NCI-H526 treated with DMSO at 0.1 percent for 48 hours (cell line): ENCODE measurements around the gene LRRC51.
"Not testable (repeated sequence)": the region's sequence is repeated elsewhere in the genome, so short reads cannot be mapped to it uniquely, and the experiment has no call there.

Experiments
- DNase-seq: peaks from one replicate; lab custom pipeline; 2025; lab: John Stamatoyannopoulos, UW

The LRRC51 gene

DNA sequence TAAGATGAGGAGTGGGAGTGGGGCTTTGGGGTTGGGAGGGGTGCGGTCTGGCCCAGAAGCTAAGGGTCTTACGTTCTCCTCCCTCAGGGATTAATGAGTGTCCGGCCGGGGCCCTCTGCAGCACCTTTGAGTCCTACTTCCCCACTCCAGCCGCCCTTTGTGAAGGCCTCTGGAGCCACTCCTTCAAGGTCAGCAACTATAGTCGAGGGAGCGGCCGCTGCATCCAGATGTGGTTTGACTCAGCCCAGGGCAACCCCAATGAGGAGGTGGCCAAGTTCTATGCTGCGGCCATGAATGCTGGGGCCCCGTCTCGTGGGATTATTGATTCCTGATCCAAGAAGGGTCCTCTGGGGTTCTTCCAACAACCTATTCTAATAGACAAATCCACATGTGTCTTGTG, 58.9 kb downstream of the LRRC51 start:
- no peak for DNase-seq

DNA sequence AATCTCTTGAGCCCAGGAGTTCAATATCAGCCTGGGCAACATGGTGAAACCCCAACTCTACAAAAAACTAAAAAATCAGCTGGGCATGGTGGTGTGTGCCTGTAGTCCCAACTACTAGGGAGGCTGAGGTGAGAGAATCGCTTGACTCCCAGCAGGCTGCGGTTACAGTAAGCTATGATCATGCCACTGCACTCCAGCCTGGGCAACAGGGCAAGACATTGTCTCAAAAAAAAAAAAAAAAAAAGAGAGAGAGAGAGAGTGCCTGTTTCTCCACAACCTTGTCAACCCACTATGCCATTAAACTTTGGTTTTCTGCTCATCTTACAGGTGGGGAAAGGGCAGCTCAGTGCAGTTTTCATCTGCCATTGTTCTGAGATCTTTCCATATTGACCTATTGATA, 60.0 kb downstream of the LRRC51 start:
- no peak for DNase-seq

DNA sequence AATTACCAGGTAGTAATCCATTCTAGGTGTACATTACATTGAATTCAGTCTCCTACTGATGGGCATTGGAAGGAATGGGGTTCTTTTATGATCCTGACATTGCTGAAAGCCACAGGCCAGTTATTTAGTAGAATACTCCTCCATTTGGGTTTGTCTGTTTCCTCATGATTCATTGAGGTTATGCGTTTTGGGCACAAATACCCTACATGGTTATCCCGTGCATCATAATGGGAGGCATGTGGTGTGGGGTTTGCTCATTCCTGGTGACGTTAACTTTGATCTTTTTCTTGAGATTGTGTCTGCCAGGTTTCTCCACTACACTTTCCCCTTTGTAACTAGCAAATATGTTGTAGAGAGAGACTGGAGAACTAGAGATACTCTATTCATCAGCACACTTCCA, 60.4 kb downstream of the LRRC51 start:
- DNase-seq = no peak

DNA sequence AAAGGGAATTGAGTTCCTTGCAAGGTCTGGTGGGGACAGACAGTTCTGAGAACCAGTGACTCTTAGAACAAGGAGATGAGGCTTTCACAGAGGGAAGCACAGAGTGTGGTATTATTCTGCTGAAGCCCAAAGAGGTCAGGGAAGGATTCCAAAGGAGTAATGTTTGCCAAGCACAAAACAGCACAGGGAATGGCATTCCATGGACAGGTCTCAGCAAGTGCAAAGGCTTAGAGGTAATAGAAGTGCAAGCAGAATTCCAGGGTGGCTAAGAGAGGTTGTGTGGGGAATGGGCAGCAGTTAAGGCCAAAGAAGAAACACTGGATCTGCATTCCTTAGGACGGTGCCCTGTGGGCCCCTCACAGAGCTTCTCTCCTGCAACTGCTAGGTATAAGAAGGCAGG, 61.4 kb downstream of the LRRC51 start:
- DNase-seq = not testable (repeated sequence)

DNA sequence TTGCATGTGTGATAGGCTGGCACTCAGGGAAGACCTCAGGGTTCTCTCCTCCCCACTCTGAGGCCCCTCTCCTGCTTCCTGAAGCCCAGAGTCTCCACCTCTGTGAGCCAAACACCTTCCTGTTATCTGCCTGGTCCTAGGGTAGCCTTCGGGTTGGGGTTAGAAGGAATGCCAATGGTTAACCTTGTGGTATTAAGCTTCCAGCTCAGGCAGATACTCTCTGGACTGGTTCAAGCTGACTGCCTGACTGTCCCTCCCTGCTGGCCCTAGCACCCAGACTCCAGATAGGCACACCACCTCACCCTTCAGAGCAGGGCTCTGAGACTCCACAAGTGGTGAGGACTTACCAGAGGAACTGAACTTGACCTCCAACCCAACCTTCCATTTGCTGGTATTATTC, 61.9 kb downstream of the LRRC51 start:
- not testable (repeated sequence) for DNase-seq

DNA sequence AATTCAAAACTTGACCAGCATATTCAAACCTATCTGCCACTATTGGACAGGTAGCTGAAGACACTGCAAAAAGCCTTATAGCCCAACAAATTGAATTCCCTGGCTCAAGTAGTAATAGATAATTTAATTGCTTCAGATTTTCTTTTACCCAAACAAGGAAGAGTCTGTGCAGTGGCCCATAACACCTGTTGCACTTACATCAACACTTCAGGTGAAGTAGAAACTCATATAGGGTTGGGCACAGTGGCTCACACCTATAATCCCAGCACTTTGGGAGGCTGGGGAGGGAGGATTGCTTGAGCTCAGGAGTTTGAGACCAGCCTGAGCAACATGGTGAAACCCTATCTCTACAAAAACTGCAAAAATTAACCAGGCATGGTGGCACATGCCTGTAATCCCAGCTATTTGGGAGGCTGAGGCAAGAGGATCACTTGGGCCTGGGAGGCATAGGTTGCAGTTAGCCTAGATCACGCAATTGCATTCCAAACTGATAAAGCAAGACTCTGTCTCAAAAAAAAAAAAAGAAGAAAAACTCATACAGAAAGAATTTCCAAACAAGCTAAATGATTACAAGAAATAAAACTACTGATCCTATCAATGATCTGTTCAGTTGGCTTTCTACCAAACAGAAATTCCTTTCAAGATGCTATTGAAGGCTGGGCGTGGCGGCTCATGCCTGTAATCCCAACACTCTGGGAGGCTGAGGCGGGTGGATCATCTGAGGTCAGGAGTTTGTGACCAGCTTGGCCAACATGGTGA, 64.3 kb downstream of the LRRC51 start:
- DNase-seq = no peak
